HepG2 (cell line): ENCODE data around the gene CD28. TPM values are rescaled to one million over a fixed set of nuclear protein-coding genes. Genes with fewer than 3 reads are reported as not detected.

Source experiments
- ERF ChIP-seq: IDR thresholded peaks from 2 replicates; pipeline ENCODE4 v1.6.1; 2018; ENCODE audit warnings: missing biosample characterization, missing genetic modification reagents
- ETV5 ChIP-seq: IDR thresholded peaks from 2 replicates; pipeline ENCODE4 v1.6.1; 2018; ENCODE audit warnings: missing biosample characterization, missing genetic modification reagents, inconsistent platforms, borderline replicate concordance
- FOXA3 ChIP-seq: IDR thresholded peaks from 2 replicates; pipeline ENCODE4 v1.6.1; 2016; ENCODE audit warnings: missing genetic modification reagents, missing compliant biosample characterization
- HOXA5 ChIP-seq: sonication (generic); formaldehyde crosslinking; IDR thresholded peaks from 2 replicates; pipeline ENCODE4 v1.4.0; 2020; ENCODE audit warnings: missing genetic modification reagents
- IKZF4 ChIP-seq: sonication (generic); formaldehyde crosslinking; IDR thresholded peaks from 2 replicates; pipeline ENCODE4 v1.5.1; 2020; ENCODE audit warnings: borderline replicate concordance, mild to moderate bottlenecking, low read depth, missing genetic modification reagents; ENCODE audit errors: not compliant biosample characterization
- NCOA2 ChIP-seq: sonication (generic); formaldehyde crosslinking; IDR thresholded peaks from 2 replicates; pipeline ENCODE4 v1.8.0; 2022; ENCODE audit warnings: inconsistent platforms
- NR2F1 ChIP-seq, 2 experiments: fragments of 450-650 bp in 1 of 2; formaldehyde crosslinking in 1 of 2; IDR thresholded peaks; 2 replicates each; pipeline versions ENCODE4 v1.5.0 to v1.6.1; 2016 to 2020; ENCODE audit warnings: mild to moderate bottlenecking in 1 of 2, missing compliant biosample characterization in 1 of 2, missing genetic modification reagents in 1 of 2, moderate library complexity in 1 of 2
- RARA ChIP-seq: IDR thresholded peaks from 2 replicates; pipeline ENCODE4 v1.6.1; 2016; ENCODE audit warnings: missing genetic modification reagents, missing compliant biosample characterization
- RERE ChIP-seq: IDR thresholded peaks from 2 replicates; pipeline ENCODE4 v1.6.1; 2016; ENCODE audit warnings: low read depth, missing genetic modification reagents, missing compliant biosample characterization
- ZNF609 ChIP-seq: sonication (generic); formaldehyde crosslinking; IDR thresholded peaks from 2 replicates; pipeline ENCODE4 v1.4.0; 2020; ENCODE audit warnings: mild to moderate bottlenecking, missing genetic modification reagents, borderline replicate concordance
- polyA plus RNA-seq, 8 experiments: library from polyadenylated mRNA; depleted of rRNA in 3 of 8; stranded (reverse) in 7 of 8; unstranded in 1 of 8; fragments of >200 nt; fragmentation: Illumina TruSeq in 4 of 8; extraction: Trizol in 4 of 8; gene quantifications; 2 replicates each; pipeline versions ENCODE4 v1.2.1 to v1.2.3, GENCODE V29; 2011 to 2016; ENCODE audit warnings: low read depth in 4 of 8, missing spikeins in 1 of 8, mixed read lengths in 1 of 8; ENCODE audit not compliant: insufficient read depth in 1 of 8
- total RNA-seq, 5 experiments: library from RNA; depleted of rRNA; stranded (reverse); fragments of >200 nt; fragmentation: Illumina TruSeq; extraction: Trizol; gene quantifications; 2 replicates each; pipeline ENCODE4 v1.2.3, GENCODE V29; 2016; ENCODE audit warnings: low read depth in 1 of 5
- TF ChIP-seq, protein P1 (sequence below): sonication (generic); formaldehyde crosslinking; IDR thresholded peaks from 2 replicates; pipeline ENCODE4 v1.5.0; 2020; ENCODE audit warnings: missing genetic modification reagents, mild to moderate bottlenecking, borderline replicate concordance

CD28 gene
- total and polyA plus RNA-seq, 2 of the 13 experiments (the other 11 are each of a cell fraction or from before 2014, with no cell fraction given), result not detected

GRCh38 chr2:203720915-203721672 is 14.7 kb downstream of the CD28 start (continued):
- TF ChIP-seq, protein P1, sequence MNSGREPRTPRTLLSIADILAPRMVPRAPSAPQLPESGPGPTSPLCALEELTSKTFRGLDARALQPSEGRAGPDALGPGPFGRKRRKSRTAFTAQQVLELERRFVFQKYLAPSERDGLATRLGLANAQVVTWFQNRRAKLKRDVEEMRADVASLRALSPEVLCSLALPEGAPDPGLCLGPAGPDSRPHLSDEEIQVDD (CRISPR knock-in tag), result no peak
- TF ChIP-seq ERF (CRISPR knock-in tag) (0 out of 2 replicates have a peak, but pooled peaks have one; percentile 36), RERE (CRISPR knock-in tag) (0 out of 2 replicates have a peak, but pooled peaks have one; percentile 29), ETV5 (CRISPR knock-in tag) (no peak), FOXA3 (CRISPR knock-in tag) (peak; percentile 72), NCOA2 (CRISPR knock-in tag) (peak; percentile 69; the same call in 1 of the 2 replicates), IKZF4 (CRISPR knock-in tag) (no peak), NR2F1 (CRISPR knock-in tag; IDR thresholded peaks at IDR 0.05) (no peak), ZNF609 (CRISPR knock-in tag) (peak; percentile 63; the same call in 1 of the 2 replicates), RARA (peak; percentile 95), HOXA5 (0 out of 2 replicates have a peak, but pooled peaks have one; percentile 6)
